K562 (cell line): ENCODE results near the gene BAG2.

Experiments
- CREB3 ChIP-seq: fragments of 450-650 bp; conservative IDR thresholded peaks from 2 replicates; pipeline ENCODE4 v1.6.1; 2016; ENCODE audit warnings: missing genetic modification characterization, low read depth, mild to moderate bottlenecking, missing compliant biosample characterization, moderate library complexity
- FOXM1 ChIP-seq, 2 experiments: fragments of 450-650 bp in 1 of 2; sonication (generic) in 1 of 2; formaldehyde crosslinking in 1 of 2; IDR thresholded peaks; 2 replicates each; pipeline versions ENCODE4 v1.6.1 to v1.9.0; 2017 to 2022; ENCODE audit warnings: low read depth in 2 of 2, mild to moderate bottlenecking in 2 of 2, missing genetic modification reagents in 1 of 2, moderate library complexity in 1 of 2
- MTF1 ChIP-seq: fragments of 250-450 bp; sonication (Bioruptor Pico); IDR thresholded peaks from 2 replicates; pipeline ENCODE4 v1.9.0; 2021; ENCODE audit warnings: moderate library complexity, mild to moderate bottlenecking, inconsistent platforms, borderline replicate concordance
- NR1H2 ChIP-seq: sonication (generic); formaldehyde crosslinking; IDR thresholded peaks from 2 replicates; pipeline ENCODE4 v1.4.0; 2020; ENCODE audit warnings: mild to moderate bottlenecking, missing genetic modification reagents
- TARDBP ChIP-seq: fragments of 450-650 bp; IDR thresholded peaks from 2 replicates; pipeline ENCODE4 v1.6.1; 2016
- ZNF24 ChIP-seq: fragments of 450-650 bp; IDR thresholded peaks from 2 replicates; pipeline ENCODE4 v1.6.1; 2016

GRCh38 chr6:57209030-57209429 lies 36.9 kb downstream of the BAG2 start:
- TF ChIP-seq ZNF24 (no peak), NR1H2 (CRISPR knock-in tag) (no peak), MTF1 (CRISPR knock-in tag) (no peak), TARDBP (no peak), FOXM1 (IDR thresholded peaks at IDR 0.05; ENCODE audit: low read depth) (no peak), FOXM1 (CRISPR knock-in tag; IDR thresholded peaks at IDR 0.05; ENCODE audit: low read depth) (no peak), CREB3 (tag) (no peak)
